AG09319 (cell line): ENCODE results near the gene PARN.

Source experiments
- DNase-seq: peaks from one replicate; pipeline ENCODE4 v3.0.0-alpha.2; 2010; ENCODE audit warnings: low read depth; ENCODE audit errors: extremely low read depth
- TF ChIP-seq, protein P1 (sequence below): IDR thresholded peaks from 2 replicates; pipeline ENCODE4 v1.5.1; 2011; ENCODE audit warnings: low read depth, mild to moderate bottlenecking, inconsistent platforms, low read length, moderate library complexity

The PARN gene

DNA sequence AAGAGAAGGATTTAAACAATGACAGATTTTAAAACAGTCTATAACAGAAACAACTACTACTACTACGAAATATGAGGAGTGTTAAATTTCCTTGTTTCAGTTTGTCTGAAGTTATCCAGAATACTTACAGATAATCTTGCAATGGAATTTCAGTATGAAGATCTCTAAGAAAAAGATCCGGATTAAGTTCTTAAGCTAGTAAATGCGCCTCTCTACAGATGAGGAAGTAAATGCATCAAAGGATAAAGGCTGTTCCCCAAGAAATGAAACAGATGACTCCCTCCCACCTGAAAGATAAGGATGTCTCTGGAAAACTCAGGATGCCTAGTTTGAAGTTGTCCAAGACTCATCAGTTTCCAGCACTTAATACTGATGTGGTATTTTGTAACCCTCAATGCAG, 105.1 kb downstream of the PARN start:
- TF ChIP-seq, protein P1, sequence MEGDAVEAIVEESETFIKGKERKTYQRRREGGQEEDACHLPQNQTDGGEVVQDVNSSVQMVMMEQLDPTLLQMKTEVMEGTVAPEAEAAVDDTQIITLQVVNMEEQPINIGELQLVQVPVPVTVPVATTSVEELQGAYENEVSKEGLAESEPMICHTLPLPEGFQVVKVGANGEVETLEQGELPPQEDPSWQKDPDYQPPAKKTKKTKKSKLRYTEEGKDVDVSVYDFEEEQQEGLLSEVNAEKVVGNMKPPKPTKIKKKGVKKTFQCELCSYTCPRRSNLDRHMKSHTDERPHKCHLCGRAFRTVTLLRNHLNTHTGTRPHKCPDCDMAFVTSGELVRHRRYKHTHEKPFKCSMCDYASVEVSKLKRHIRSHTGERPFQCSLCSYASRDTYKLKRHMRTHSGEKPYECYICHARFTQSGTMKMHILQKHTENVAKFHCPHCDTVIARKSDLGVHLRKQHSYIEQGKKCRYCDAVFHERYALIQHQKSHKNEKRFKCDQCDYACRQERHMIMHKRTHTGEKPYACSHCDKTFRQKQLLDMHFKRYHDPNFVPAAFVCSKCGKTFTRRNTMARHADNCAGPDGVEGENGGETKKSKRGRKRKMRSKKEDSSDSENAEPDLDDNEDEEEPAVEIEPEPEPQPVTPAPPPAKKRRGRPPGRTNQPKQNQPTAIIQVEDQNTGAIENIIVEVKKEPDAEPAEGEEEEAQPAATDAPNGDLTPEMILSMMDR: no peak
- DNase-seq: no peak

DNA sequence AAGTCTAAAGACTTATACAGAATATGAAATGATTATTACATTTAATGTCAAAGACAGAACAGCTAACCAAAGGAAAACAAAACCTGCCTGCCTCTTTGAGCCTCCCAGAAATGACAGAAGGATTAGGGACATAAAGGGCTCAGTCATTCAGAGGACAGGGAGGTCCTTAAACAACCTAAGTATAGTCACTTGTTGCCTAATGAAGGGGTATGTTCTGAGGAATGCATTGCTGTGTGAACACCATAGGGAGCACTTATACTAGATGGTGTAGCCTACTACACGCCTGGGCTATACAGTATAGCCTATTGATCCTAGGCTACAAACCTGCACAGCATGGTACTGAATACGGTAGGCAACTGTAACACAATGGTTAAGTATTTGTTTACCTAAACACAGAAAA, 106.4 kb downstream of the PARN start:
- no peak for DNase-seq
- TF ChIP-seq, protein P1: no peak

DNA sequence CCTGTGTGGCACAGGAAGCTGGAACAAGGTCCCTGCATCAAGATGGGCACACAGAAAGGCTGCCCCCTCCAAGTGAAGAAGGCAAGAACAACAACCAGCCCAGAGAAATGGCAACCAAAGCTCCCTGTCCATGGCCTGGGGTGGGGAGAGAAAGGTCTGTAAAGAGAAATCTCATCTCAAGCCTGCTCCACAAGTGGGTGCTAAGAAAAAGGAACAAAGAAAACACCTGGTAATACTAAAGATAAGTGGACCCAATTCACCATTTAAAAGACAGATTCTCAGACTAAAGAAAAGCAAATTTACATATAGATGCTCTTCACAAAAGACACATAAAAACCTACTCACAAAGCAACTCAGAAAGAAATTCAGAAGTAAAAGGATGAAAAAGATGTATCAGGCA, 107.4 kb downstream of the PARN start:
- no peak for DNase-seq
- TF ChIP-seq, protein P1: no peak

DNA sequence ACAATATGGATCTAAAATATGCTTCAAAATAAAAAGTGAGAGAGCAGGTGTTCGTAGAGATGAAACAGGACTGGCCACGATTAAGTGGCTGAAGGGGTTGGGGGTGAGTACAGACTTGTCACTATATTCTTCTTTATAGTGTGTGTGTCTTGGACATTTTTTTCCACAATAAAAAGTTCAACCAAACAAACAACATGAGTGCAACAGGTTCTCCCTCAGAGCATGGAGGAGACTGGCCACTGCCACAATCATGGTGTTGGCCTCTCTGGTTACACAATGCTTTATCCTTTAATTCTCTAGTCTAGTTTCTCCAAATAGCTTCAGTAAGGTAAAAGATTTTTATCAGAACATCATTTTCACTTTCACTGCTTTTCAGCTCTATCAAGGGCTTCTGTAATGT, 109.3 kb downstream of the PARN start:
- DNase-seq: no peak
- TF ChIP-seq, protein P1: no peak

DNA sequence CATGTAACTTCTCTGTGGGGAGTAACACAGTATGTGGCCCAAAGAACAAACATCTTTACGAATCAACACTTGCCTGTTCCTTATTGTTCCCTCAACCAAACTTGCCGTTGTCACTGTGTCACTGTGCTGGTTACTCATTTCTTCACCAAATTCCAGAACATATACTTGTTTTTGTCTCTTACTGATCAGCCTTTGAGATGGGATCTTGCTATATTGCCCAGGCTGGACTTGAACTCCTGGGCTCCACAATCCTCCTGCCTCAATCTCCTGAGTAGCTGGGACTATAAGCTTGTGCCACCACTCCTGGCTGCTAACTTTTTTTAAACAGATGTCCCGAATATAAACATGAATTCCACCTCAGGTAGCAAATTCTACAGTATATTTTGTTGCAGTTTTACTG, 115.1 kb downstream of the PARN start:
- TF ChIP-seq, protein P1: no peak

DNA sequence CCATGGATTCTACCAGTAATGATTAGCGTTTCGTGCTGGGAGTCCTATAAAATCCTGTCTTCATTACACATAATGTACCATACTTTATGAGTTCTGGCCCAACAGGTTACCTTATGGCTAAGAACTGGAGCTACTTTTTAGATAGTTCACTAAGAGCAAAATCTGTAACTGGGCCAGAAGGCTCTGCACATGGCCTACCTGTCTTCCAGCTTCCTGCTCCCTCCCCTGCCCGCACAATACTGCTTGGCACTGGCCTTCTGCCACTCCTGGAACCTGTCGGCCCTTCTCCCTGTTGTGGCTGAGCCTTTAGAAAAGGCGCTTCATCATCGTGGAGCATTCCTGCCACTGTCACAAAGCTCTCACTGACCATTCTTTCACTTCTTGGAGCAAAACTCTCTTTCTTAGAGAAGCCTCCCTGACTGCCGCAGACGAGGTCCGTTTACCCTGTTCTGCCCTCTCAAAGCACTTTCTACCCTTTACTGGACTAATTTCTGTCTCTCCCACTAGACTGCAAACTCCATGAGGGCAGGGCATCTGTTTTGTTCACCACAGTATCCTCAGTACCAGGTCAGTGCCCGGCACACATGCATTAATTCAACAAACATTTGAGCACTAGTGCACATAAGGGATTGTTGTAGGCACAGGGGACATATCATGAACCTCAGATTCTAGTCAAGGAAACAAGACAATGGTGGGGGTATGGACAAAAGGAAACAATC, 116.5 kb downstream of the PARN start:
- DNase-seq: no peak
- TF ChIP-seq, protein P1: no peak

More for the DNA sequence above, 115.1 kb downstream of the PARN start:
- DNase-seq: no peak

DNA sequence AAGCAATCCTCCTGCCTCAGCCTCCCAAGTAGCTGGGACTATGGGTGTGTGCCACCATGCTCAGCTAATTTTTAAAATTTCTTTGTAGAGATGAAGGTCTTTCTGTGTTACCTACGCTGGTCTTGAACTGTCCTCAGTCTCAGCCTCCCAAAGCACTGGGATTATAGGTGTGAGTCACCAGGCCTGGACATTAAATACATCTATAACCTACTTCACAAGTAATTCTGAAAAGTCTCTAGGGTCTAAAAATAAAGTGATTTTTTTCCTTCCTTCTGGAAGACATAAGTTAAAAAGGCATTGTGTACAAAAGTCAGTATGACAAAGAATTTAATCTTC, 118.3 kb downstream of the PARN start:
- DNase-seq: no peak
- TF ChIP-seq, protein P1: no peak
